K562 (cell line): ENCODE data around the gene FBXO22. TPM values are rescaled to one million over a fixed set of nuclear protein-coding genes. Genes with fewer than 3 reads are reported as not detected.

Experiments used
- ATAC-seq: fragments of 200-7000 bp; cut with Tn5 transposase; 3 replicates; pipeline ENCODE4 v1.9.1; 2020; ENCODE audit warnings: moderate library complexity
- BruUV-seq: library from RNA; stranded (reverse); fragments of 400-500 nt; replicated peaks from 2 replicates; lab custom pipeline; 2021; lab: Mats Ljungman, UMichigan
- CTCF ChIA-PET: fragments of 300-600 bp; formaldehyde crosslinking; extraction: SDS; loops from one replicate; lab custom pipeline; 2021; ENCODE audit warnings: low intra/inter-chr PET ratio; lab: Yijun Ruan, JAX
- POLR2A ChIA-PET: fragments of 300-600, 350-650 bp; sonication (Branson Sonifier 250); formaldehyde crosslinking; extraction: SDS; loops from one replicate; lab custom pipeline; 2021; ENCODE audit warnings: antibody characterized with exemption, inconsistent platforms; lab: Yijun Ruan, JAX
- DNase-seq, 4 experiments: peaks; one replicate each; pipeline versions ENCODE4 v3.0.0 to v3.0.0-alpha.2; 2011 to 2018; ENCODE audit warnings: low spot score in 3 of 4, mixed read lengths in 3 of 4; ENCODE audit errors: extremely low read depth in 1 of 4
- FAIRE-seq: peaks from 2 replicates; lab custom pipeline; 2011; peaks lifted over from hg19 to GRCh38; lab: Jason Lieb, UNC
- H2AFZ ChIP-seq: 2 replicates; pipeline ENCODE4 v1.6.0; 2011; ENCODE audit warnings: low read depth, low read length, control low read depth, inconsistent platforms
- H3K27ac ChIP-seq: fragments of 200-600 bp; 3 replicates; pipeline ENCODE4 v1.8.0; 2011; ENCODE audit warnings: low read depth, mild to moderate bottlenecking, control low read depth, inconsistent platforms, low read length, moderate library complexity, mixed read lengths; ENCODE audit errors: extremely low read depth
- H3K27me3 ChIP-seq, 2 experiments: fragments of 300-600 bp in 1 of 2; 2 replicates in 1 of 2; 3 replicates in 1 of 2; pipeline versions ENCODE4 v1.6.0 to v1.8.0; 2011; ENCODE audit warnings: inconsistent platforms in 2 of 2, low read length in 2 of 2, mild to moderate bottlenecking in 1 of 2, mixed read lengths in 1 of 2, moderate library complexity in 1 of 2; ENCODE audit not compliant: control insufficient read depth in 2 of 2, insufficient read depth in 2 of 2
- H3K36me3 ChIP-seq: fragments of 300-600 bp; 3 replicates; pipeline ENCODE4 v1.8.0; 2011; ENCODE audit warnings: mild to moderate bottlenecking, low read length, inconsistent platforms; ENCODE audit not compliant: control insufficient read depth, insufficient read depth
- H3K4me1 ChIP-seq, 2 experiments: fragments of 200-600 bp in 1 of 2; replicated peaks in 1 of 2; 2 replicates in 1 of 2; 3 replicates in 1 of 2; pipeline versions ENCODE4 v1.5.1 to v1.8.0; 2011; ENCODE audit warnings: inconsistent platforms in 2 of 2, low read length in 2 of 2, mild to moderate bottlenecking in 1 of 2, mixed read lengths in 1 of 2, moderate library complexity in 1 of 2; ENCODE audit not compliant: control insufficient read depth in 2 of 2, insufficient read depth in 2 of 2
- H3K4me2 ChIP-seq: 2 replicates; pipeline ENCODE4 v1.6.1; 2011; ENCODE audit warnings: low read length, control low read depth, inconsistent platforms, mixed read lengths; ENCODE audit not compliant: insufficient read depth
- H3K4me3 ChIP-seq: fragments of 200-600 bp; sonication (generic), shearing (Covaris generic); 2 replicates; pipeline ENCODE4 v1.5.1; 2016; ENCODE audit warnings: control low read depth, inconsistent platforms
- H3K79me2 ChIP-seq: fragments of 200-600 bp; 3 replicates; pipeline ENCODE4 v1.8.0; 2011; ENCODE audit warnings: low read length, inconsistent platforms; ENCODE audit not compliant: control insufficient read depth, insufficient read depth
- H3K9ac ChIP-seq, 2 experiments: 2 replicates each; pipeline versions ENCODE4 v1.6.0 to v1.6.1; 2011; ENCODE audit warnings: low read depth in 2 of 2, low read length in 2 of 2, control low read depth in 1 of 2, inconsistent platforms in 1 of 2, mild to moderate bottlenecking in 1 of 2, mixed read lengths in 1 of 2; ENCODE audit not compliant: insufficient read depth in 1 of 2
- H3K9me1 ChIP-seq: one replicate; pipeline ENCODE4 v1.6.0; 2011; ENCODE audit warnings: inconsistent platforms, mild to moderate bottlenecking, low read length, moderate library complexity; ENCODE audit not compliant: control insufficient read depth, insufficient read depth
- H3K9me3 ChIP-seq: replicated peaks from 2 replicates; pipeline ENCODE4 v1.5.1; 2011; ENCODE audit warnings: low read depth, low read length, inconsistent platforms; ENCODE audit not compliant: control insufficient read depth, insufficient read depth
- H4K20me1 ChIP-seq: replicated peaks from 2 replicates; pipeline ENCODE4 v1.6.1; 2011; ENCODE audit warnings: low read length, inconsistent platforms, mixed read lengths; ENCODE audit not compliant: control insufficient read depth, insufficient read depth
- ATF2 ChIP-seq: sonication (generic); formaldehyde crosslinking; IDR thresholded peaks from 2 replicates; pipeline ENCODE4 v1.8.1; 2022; ENCODE audit warnings: missing genetic modification reagents
- CBX2 ChIP-seq: fragments of 200-600 bp; sonication (generic); IDR thresholded peaks from one replicate; pipeline ENCODE4 v1.6.1; 2012; ENCODE audit warnings: mild to moderate bottlenecking, low read length, inconsistent platforms; ENCODE audit not compliant: insufficient read depth, poor library complexity, severe bottlenecking
- GATA2 ChIP-seq: sonication (generic); formaldehyde crosslinking; IDR thresholded peaks from 2 replicates; pipeline ENCODE4 v1.4.0; 2020; ENCODE audit warnings: mild to moderate bottlenecking, missing genetic modification reagents
- HDAC3 ChIP-seq: fragments of 450-650 bp; IDR thresholded peaks from 2 replicates; pipeline ENCODE4 v1.6.1; 2018; ENCODE audit warnings: borderline replicate concordance, mild to moderate bottlenecking, moderate library complexity; ENCODE audit not compliant: partially characterized antibody
- HNRNPUL1 ChIP-seq: fragments of 200-400 bp; formaldehyde crosslinking; IDR thresholded peaks from 2 replicates; pipeline ENCODE4 v1.6.1; 2017; ENCODE audit warnings: low read length
- HOXB6 ChIP-seq: fragments of 250-450 bp; sonication (Bioruptor Pico); IDR thresholded peaks from 2 replicates; pipeline ENCODE4 v1.5.1; 2022; ENCODE audit warnings: mild to moderate bottlenecking, borderline replicate concordance
- KDM2B ChIP-seq: fragments of 250-450 bp; sonication (Bioruptor Pico); IDR thresholded peaks from 2 replicates; pipeline ENCODE4 v1.8.0; 2021; ENCODE audit warnings: mild to moderate bottlenecking, moderate library complexity
- MAX ChIP-seq: sonication (generic); formaldehyde crosslinking; IDR thresholded peaks from 2 replicates; pipeline ENCODE4 v1.9.0; 2022; ENCODE audit warnings: mild to moderate bottlenecking, missing genetic modification reagents
- MBD1 ChIP-seq: fragments of 250-450 bp; sonication (Bioruptor Pico); IDR thresholded peaks from 2 replicates; pipeline ENCODE4 v1.8.0; 2022; ENCODE audit warnings: inconsistent platforms
- POLR2B ChIP-seq: fragments of 450-650 bp; IDR thresholded peaks from 2 replicates; pipeline ENCODE4 v1.6.1; 2018; ENCODE audit warnings: low read depth; ENCODE audit not compliant: partially characterized antibody
- RUNX1 ChIP-seq: sonication (generic); IDR thresholded peaks from 2 replicates; pipeline ENCODE4 v1.6.1; 2016; ENCODE audit warnings: antibody characterized with exemption, low read depth
- TAF1 ChIP-seq: IDR thresholded peaks from 2 replicates; pipeline ENCODE4 v1.6.1; 2011; ENCODE audit warnings: mild to moderate bottlenecking, low read length, moderate library complexity; ENCODE audit not compliant: insufficient read depth, control insufficient read depth, severe bottlenecking; ENCODE audit errors: extremely low read depth
- TAF7 ChIP-seq: fragments of 450-650 bp; IDR thresholded peaks from 2 replicates; pipeline ENCODE4 v1.6.1; 2016; ENCODE audit warnings: missing genetic modification characterization, missing compliant biosample characterization
- TAL1 ChIP-seq: fragments of 450-650 bp; IDR thresholded peaks from 2 replicates; pipeline ENCODE4 v1.6.1; 2016; ENCODE audit warnings: mild to moderate bottlenecking
- UBTF ChIP-seq, 2 experiments: IDR thresholded peaks; 2 replicates each; pipeline ENCODE4 v1.6.1; 2012; ENCODE audit warnings: improper control_type of control experiment in 2 of 2, low read depth in 2 of 2, low read length in 2 of 2, borderline replicate concordance in 1 of 2
- ZNF12 ChIP-seq: sonication (generic); formaldehyde crosslinking; IDR thresholded peaks from 2 replicates; pipeline ENCODE4 v1.4.0; 2020; ENCODE audit warnings: mild to moderate bottlenecking, missing genetic modification reagents
- ZNF175 ChIP-seq: fragments of 200-800 bp; sonication (Bioruptor generic); IDR thresholded peaks from 2 replicates; pipeline ENCODE4 v1.6.1; 2016; ENCODE audit warnings: low read depth, mild to moderate bottlenecking, missing genetic modification characterization, missing compliant biosample characterization
- WGBS: fragments of 100-300 bp; shearing (Covaris generic); methylation state at CpG from one replicate; pipeline ENCODE4 v1.1.6; 2016; ENCODE audit warnings: low coverage, mixed read lengths; ENCODE audit not compliant: insufficient coverage; ENCODE audit errors: missing lambda C conversion rate; 5-methylcytosine and 5-hydroxymethylcytosine counted together
- in situ Hi-C: fragments of 300-500 bp; cut with MboI; formaldehyde crosslinking; loops from 4 replicates; pipeline ENCODE4 v1.15.0; 2018; ENCODE audit warnings: inconsistent platforms, mixed read lengths
- intact Hi-C: fragments of 100-400 bp; cut with micrococcal nuclease; formaldehyde crosslinking; loops from 2 replicates; pipeline ENCODE4 v1.14.2; 2022
- polyA plus RNA-seq, 8 experiments: library from polyadenylated mRNA; depleted of rRNA in 4 of 8; stranded (reverse) in 5 of 8; unstranded in 3 of 8; fragments of >200 nt; fragmentation: Nextera tagmentation in 2 of 8; fragmentation: Illumina TruSeq in 1 of 8; extraction: Ambion mirVana in 2 of 8; extraction: Trizol in 1 of 8; gene quantifications; 2 replicates each; pipeline versions ENCODE4 v1.2.1 to v1.2.3, GENCODE V29; 2011 to 2014; ENCODE audit warnings: inconsistent platforms in 1 of 8, missing spikeins in 1 of 8
- total RNA-seq, 7 experiments: library from RNA; depleted of rRNA in 6 of 7; stranded (reverse); fragments of >200 nt in 6 of 7; fragmentation: Illumina TruSeq in 2 of 7; extraction: Trizol in 2 of 7; gene quantifications; 2 replicates each; pipeline versions ENCODE4 v1.2.1 to v1.2.3, GENCODE V29; 2011 to 2021; ENCODE audit warnings: low replicate concordance in 1 of 7

The FBXO22 gene
- total and polyA plus RNA-seq, 9 of the 15 experiments (the other 6 are each of a cell fraction or from before 2014, with no cell fraction given): 24.4 to 99.4 (median 66.5) TPM

- Histone ChIP-seq H3K9ac (no peak overlapping the region), H3K27me3 (no peaks in the 10 kb centered on the region), H2AFZ (no peak overlapping the region), H3K4me2 (no peak overlapping the region), H4K20me1 (no peaks in the 10 kb centered on the region), H3K79me2 (peaks cover 14% of the 10 kb centered on the region; the same call in 2 of the 3 replicates), H3K9me3 (no peaks in the 10 kb centered on the region), H3K27ac (no peak overlapping the region), H3K4me3 (no peak overlapping the region), H3K9me1 (no peaks in the 10 kb centered on the region), H3K36me3 (peaks cover 70% of the 10 kb centered on the region), H3K4me1 (peaks cover 0 to 14% of the 10 kb centered on the region in 2 experiments; a peak in 2 of 5 replicates)
- BruUV-seq: no TSS peak
- FAIRE-seq (no peak), DNase-seq (peak in 1 of 4 experiments; percentile 39), ATAC-seq (peak; percentile 75)
- WGBS: 49% methylated on average over 4 of the region's 4 CpGs
- ChIA-PET CTCF (no interaction called here), POLR2A (no interaction called here)
- in situ Hi-C loops: no loop called here
- intact Hi-C loops: no loop called here
- TF ChIP-seq UBTF (IDR thresholded peaks at IDR 0.05; ENCODE audit: borderline replicate concordance in 1 of 2, low read depth in 2 of 2, low read length in 2 of 2) (no peak), MAX (CRISPR knock-in tag) (no peak), KDM2B (no peak), TAF1 (no peak), ATF2 (CRISPR knock-in tag) (no peak), HDAC3 (no peak), ZNF175 (no peak), HOXB6 (no peak), GATA2 (CRISPR knock-in tag) (no peak), HNRNPUL1 (no peak), POLR2B (no peak), RUNX1 (no peak), TAL1 (peak; percentile 66), MBD1 (CRISPR knock-in tag) (0 out of 2 replicates have a peak, but pooled peaks have one; percentile 20), CBX2 (no peak), ZNF12 (CRISPR knock-in tag) (no peak), TAF7 (tag) (no peak)
Measured at GRCh38 chr15:75872403-75872990, 31.2 kb upstream of the FBXO22 start.
